ENCODE measurements around the gene BMPR1B. TPM values are rescaled to one million over a fixed set of nuclear protein-coding genes. Genes with fewer than 3 reads are reported as not detected.
A peak's percentile ranks its signal among the peaks of the same experiment; 100 is the strongest.
"Not testable (repeated sequence)": the region's sequence is repeated elsewhere in the genome, so short reads cannot be mapped to it uniquely, and the experiment has no call there.

The BMPR1B gene
- total RNA-seq, 1 experiment from 2014 or later, result 10.5 TPM

DNA sequence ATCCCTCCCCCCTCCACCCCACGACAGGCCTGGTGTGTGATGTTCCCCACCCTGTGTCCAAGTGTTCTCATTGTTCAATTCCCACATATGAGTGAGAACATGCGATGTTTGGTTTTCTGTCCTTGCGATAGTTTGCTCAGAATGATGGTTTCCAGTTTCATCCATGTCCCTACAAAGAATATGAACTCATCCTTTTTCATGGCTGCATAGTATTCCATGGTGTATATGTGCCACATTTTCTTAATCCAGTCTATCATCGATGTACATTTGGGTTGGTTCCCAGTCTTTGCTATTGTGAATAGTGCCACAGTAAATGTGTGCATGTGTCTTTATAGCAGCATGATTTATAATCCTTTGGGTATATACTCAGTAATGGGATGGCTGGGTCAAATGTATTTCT lies 376.3 kb downstream of the BMPR1B start:
- not testable (repeated sequence) for DNase-seq (ENCODE audit: low spot score)

DNA sequence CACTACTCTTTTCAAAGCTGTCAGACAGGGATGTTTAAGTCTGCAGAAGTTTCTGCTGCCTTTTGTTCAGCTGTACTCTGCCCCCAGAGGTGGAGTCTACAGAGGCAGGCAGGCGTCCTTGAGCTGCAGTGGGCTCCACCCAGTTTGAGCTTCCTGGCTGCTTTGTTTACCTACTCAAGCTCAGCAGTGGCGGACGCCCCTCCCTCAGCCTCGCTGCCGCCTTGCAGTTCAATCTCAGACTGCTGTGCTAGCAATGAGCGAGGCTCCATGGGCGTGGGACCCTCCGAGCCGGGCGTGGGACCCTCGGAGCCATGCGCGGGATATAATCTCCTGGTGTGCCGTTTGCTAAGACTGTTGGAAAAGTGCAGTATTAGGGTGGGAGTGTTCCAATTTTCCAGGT lies 381.7 kb downstream of the BMPR1B start:
- DNase-seq (ENCODE audit: low spot score), result not testable (repeated sequence)

DNA sequence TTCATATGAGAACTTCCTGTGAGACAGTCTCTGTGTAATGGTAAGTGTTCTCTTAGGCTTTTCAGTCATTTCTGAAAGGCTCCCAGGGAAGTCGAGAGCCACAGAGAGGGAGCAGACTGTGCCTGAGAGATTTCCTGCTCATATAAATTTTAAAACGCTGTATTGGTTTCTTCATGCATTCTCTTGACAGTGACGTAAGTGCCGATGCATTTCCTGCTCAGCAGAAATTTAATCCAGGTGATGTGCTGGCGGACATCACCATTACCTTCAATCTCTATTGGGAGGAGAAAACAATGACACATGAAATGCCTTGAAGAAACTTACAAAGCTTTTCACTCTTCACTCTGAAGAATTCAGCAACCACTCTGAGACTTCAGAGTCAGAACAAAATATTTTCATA lies 383.6 kb downstream of the BMPR1B start:
- no peak for DNase-seq (ENCODE audit: low spot score)

DNA sequence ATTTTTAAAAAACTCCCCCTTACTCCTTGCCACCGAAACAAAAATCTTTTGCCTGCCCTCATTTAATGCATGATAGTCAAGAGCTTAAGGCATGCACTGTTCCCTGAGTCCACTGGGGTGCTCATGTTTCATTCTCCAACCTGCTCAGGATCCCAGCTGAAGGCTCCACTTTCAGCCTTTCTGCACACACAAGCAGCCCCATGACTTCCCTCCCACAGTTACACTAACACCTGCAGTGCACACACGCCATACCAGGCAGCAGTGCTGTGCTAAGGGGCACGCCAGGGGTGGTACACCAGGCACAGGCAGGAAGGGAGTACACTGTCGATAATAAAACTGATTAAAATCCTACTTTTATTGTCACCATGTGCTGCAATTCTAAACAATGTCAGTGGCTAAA lies 385.2 kb downstream of the BMPR1B start:
- DNase-seq (ENCODE audit: low spot score), result no peak

DNA sequence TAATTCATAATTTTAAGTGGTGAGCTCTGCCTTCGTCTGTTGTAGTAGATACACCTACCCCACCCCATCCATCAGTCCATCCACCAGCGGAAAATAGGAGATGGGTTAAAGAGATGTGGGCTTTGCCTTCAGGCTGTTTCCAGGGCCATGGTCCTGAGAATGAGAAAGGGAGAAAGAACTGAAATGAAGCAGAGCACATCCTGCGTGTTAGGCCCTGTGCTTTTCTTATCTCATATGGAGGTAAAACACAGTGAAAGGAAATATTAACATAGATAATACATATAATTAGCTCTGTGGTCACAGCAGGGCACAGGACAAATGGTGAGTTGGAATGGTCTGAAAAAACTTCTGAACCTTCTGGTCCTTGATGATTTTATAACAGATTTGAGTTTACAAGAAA lies 393.5 kb downstream of the BMPR1B start:
- DNase-seq (ENCODE audit: low spot score), result no peak

DNA sequence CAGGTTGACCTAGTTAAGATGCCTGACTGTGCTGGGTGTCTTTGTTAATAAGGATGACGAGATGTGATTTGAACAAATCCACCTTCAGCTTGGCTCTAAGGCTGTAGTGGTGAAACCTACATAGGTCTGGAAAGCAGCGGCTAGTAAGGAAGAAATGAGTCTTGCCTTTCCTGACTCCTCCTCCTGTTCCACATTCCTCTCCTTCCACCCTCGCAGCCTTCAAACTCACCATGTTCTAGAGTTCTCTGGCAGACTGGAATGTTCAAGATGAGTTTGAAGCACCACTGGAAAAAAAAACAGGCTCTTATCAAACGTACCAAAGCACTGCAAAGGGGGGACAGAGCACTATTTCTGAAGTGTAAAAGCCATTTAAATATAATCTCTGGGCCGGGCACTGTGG lies 395.4 kb downstream of the BMPR1B start:
- DNase-seq (ENCODE audit: low spot score), result no peak

DNA sequence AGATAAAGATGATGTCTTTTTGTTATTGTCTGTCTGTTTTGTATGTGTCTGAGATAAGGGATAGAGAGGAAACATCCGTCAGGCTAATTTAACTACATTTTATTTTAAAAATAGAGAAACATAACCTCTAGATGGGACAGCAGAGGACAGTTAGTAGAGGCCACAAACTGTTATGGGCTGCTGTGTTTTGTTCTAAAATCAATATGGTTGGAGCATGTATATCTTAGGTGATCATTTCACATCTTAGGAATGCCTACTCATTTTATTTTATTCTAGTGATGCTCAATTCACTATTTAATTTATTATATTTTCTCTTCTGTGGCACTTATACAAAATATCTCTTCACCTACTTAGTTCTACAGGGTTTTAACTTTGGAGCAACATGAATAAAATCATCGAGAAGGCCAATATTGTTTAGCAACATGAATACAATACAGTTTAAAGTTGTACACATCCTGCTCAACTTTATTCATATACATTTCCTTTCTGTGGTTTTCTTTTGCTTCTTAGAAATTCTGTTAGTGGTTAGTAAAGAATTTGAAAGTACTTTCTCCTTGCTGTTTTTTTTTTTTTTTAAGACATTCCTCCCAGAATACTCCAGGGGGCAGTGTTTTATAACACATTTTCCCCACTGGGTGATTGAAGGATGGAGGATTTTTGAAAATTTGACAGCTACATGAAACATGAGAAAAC lies 398.1 kb downstream of the BMPR1B start:
- peak; percentile 32 for DNase-seq (ENCODE audit: low spot score)

DNA sequence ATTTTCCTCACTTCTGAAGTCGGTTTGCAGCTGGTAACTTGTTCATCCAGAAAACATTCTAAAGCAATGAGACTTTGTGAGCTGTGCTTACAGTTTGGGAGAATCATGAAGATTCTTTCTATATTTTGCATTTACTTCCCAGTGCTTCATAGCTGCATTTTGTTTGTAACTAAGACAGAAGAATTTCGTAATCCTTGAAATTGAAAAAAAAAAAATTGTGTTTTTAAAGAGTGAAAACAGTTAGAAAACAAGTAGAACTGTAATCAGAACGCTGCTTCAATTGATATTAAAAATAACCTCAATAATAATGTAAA lies 398.7 kb downstream of the BMPR1B start:
- DNase-seq (ENCODE audit: low spot score), result no peak

DNA sequence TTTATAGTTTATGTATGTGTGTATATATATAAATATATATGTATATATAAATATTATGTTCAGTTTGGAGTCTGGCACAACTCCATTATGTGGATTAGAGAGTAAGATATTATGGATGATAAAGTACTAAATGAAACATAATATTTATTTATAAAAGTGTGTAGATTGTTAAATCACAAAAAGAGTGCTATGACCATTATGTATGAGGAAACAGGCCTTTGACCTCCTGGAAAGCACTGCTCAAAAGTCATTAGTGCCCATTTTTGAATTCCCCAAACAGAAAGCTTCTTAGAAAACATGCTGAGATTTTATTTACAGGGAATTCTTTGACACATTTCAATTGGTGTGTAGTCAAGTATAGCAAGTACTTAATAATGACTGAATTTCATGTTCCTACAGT lies 399.8 kb downstream of the BMPR1B start:
- DNase-seq (ENCODE audit: low spot score), result no peak

DNA sequence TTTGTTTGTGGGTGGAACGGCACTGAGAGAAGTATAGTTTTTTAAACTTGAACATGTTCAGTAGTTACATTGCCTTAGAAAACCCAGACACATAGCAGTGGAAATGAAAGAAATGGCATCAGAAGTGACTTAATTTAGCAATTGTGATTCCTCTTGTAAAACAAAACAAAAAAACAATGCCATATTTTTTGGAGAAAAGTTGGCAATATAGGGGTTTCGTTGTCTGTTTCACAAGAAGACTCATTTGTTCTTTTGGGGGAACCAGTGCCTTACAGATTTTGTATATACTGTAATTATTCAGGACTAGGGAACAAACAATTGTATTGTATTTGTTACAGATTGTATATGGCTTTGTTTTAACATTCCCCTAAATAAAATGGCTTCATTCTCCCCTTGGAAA lies 400.3 kb downstream of the BMPR1B start:
- no peak for DNase-seq (ENCODE audit: low spot score)

DNA sequence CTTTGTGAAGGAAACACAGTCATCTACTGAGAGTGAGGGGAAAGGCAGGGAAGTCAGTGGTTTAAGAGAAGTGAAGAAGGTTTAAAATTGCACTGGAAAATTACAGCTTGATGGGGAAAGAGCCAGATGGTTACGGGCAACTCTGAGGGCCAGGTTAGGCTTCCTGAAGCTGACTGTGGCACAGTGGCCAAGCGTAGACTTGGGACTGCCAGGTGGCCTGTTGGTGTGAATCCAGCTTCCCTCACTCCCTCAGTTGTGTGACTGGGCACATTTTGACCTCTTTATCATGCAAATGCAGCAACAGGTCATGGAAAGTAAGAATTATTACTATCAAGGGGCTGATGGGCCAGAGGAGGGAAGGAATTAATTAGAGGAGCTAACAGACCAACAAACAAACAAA lies 400.9 kb downstream of the BMPR1B start:
- no peak for DNase-seq (ENCODE audit: low spot score)

DNA sequence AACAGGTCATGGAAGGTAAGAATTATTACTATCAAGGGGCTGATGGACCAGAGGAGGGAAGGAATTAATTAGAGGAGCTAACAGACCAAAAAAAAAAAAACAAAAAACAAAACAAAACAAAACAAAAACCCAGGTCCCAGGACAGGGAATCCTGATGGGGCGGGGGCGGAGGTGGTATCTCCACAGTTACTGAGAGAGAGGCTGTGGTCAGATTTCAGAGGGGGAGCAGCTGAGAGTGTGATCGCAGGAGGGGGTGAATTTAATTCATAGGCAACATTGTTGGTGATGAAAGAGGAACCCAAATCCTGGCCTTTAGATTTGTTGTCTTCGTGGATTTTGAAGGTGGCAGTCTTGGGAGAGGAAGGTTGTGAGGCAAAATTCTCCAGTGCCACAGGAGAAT lies 401.6 kb downstream of the BMPR1B start:
- DNase-seq (ENCODE audit: low spot score), result no peak

DNA sequence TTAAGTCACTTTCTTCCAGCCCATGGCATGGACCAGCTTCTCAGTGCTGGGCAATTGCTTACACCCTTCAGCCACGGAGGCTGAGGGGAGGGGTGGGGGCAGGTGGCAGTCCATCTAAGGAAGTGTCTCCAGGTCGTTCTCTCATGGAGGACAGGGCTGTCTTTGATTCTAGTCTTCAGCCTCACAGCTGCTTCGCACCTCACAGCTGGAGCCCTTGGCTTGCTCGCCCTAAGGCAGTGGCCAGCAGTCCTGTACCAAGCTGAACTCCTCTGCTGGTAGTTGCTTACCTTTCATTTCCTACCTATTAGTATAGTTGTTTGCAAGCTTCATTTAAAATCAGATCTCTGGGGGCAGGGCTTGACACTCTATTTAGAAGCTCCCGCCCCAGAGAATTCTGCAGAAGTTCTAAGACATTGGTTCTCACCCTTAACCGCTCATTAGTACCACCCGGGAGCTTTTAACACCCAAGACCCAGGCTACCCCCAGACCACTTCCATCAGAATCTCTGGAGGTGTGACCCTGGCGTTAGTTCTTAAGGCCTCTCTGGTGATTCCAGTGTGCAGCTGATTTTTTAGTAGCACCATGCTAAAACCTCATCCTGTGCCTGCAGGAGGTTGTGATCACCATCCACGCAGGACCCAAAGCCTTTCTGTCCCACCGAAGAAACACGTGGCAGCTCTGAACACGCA lies 404.2 kb downstream of the BMPR1B start:
- DNase-seq (ENCODE audit: low spot score), result no peak

DNA sequence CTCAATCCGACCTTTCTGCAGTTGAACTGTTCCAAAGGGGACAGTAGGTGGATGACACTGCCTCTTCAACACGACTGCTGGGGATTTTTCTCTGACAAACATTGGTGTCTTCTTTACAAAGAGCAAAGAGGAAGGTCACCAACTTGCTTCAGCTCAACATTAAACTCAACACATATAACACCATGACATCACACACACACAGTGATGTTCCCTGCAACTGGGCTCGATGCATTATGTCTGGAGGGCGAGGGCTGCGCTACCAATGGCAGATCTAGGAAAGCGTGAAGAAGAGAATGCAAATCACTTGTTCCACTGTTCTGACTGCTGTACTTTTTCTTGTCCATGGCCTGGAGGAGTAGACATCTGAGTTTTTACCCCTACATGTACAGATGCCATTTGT lies 405.1 kb downstream of the BMPR1B start:
- no peak for DNase-seq (ENCODE audit: low spot score)

DNA sequence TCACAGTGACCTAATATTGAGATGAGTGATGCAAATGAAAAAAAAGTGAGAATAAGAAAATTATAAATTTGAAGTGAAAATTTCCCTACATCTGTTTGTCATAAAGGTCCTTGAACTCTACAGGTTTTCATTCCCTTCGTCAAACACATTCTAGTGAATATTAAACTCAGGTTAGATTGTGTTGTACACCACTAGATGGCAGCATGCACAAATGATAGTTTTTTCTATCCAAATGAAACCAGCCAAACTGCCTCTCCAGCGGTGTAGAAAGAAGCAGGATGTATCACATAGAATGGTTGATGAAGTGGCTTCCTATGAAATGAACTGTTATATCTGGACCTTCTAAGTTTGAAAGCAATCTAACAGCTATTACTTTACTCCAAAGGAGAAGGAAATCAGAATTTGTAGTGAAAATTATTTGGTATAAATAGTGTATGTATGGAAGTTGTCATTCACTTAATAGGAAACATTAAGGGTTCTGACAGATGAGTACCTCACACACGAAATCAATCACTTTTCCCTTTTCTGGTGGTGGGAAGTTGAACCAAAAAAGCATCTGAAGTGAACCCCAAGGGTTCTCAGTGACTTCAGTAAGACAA lies 408.3 kb downstream of the BMPR1B start:
- DNase-seq (ENCODE audit: low spot score), result peak; percentile 79

DNA sequence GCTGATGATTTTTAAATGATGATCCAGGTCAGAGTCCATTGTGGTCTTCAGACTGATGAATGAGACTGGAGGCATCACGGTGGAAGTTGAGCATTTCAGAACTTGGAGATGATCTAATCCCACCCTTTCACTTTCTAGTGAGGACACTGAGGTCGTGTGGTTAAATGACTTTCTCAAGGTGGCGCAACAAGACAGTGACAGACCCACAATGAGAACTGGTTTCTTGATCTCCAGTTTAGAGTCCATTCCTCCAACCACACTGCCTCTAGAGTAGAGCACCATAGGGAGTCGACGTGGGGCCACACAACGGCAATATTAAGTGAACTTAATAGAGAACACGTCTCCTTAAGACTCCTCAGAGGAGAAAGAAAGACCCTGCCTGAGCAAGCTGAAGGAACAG lies 410.1 kb downstream of the BMPR1B start:
- peak; percentile 30 for DNase-seq (ENCODE audit: low spot score)

DNA sequence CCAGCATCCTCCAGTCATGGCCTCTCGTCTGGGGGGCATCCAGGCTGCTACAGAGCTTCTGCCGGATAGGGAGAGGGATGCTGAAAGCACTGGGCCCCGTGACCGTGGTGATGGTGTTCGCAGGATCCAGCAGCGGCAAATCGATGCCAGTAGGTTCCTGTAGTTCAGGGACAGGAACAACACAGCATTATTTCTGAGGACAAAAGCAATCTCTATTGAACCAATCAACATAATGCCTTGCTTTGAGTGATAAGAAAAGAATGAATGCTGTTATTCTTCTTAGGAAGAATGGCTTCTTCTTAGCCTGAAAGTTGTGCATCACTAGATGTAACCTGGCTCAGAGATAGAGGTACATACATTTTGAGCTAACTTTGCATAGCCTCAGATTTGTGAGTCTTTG lies 412.4 kb downstream of the BMPR1B start:
- DNase-seq (ENCODE audit: low spot score), result no peak

DNA sequence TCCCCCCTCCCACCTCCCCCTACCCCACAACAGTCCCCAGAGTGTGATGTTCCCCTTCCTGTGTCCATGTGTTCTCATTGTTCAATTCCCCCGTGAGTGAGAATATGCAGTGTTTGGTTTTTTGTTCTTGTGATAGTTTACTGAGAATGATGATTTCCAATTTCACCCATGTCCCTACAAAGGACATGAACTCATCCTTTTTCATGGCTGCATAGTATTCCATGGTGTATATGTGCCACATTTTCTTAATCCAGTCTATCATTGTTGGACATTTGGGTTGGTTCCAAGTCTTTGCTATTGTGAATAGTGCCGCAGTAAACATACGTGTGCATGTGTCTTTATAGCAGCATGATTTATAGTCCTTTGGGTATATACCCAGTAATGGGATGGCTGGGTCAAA lies 413.6 kb downstream of the BMPR1B start:
- not testable (repeated sequence) for DNase-seq (ENCODE audit: low spot score)

DNA sequence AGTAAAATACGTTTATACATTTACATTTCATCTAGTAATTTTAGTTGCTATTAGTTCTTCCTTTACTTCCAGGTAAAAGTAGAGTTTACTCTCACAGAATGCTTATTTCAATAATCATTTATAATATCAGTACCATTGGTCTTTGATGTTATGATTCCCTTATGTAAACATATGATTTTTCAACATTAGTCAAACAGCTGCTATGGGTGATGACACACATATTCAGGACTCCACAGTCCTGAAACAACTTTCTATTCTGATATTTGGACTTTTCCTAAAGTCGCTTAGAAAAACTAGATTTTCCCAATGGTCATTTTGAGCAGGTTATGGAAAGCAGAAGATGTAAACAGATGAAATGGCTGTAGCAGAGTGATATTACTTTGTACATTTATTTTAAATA lies 421.2 kb downstream of the BMPR1B start:
- no peak for DNase-seq (ENCODE audit: low spot score)

DNA sequence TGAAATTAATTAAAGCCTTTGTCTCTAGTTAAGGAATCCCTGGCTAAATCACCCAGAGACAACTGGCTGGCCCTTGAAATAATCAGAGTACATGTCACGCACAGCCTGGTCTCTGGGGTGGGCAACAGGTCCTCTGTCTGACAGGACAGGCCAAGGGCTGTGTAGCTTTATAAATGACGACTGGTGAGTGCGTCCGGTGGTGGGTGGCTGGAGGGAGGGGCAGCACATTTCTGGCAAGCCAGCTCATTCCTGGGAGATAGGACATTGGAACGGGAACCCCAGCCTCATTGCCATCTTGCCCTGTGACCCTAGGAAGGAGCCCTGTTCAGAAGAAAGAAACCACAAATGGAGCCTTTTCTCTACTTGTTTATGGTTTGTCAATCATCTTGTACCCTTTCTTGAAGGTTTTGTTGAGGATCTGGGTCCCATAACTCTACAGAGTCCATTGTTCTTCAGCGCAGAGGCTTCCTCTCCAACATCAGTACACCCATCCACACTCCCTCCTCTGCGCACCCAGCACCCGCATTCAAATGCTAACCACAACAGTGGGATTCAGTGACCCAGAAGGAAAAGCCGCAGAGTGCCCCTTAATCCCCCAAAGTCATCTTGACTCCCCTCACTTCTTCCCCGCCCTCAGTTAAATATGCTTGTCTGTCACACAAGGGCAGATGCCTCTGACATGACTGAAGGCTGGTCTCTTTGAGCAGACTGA lies 422.9 kb downstream of the BMPR1B start:
- no peak for DNase-seq (ENCODE audit: low spot score)

DNA sequence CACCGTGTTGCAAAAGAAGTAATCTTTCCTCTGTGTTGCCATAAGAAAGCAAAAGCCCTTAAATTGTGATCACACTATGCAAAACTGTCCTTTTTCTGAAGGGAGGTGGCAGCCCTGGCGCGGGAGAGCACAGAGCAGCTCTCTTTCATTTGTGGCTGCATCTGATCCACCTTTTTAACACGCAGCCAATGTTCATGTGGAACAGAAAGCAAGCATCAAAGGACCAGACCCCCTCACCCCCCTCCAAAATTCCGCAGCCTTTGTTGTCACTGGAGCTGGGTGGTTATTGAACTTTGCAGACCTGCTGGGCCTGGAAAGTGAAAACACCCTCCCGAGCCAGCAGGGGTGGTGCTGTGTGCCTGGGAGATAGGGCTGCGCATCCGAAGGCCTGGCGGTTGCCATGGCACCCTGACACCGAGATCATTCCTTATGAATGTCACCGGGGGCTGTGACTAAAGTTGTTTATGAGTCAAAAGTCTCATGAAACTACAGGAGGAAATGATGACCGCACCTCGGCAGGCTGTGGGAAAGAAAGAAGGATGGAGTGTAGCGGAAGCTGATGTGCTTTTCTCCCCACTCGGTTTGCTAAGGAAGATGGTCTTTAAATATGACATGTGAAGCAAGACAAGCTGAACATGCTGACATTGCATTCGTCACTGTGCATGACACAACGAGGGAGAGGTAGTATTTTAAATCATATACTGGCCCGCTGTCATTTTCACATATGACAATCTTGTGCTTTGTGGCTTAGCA lies 423.7 kb downstream of the BMPR1B start:
- DNase-seq (ENCODE audit: low spot score), result no peak

DNA sequence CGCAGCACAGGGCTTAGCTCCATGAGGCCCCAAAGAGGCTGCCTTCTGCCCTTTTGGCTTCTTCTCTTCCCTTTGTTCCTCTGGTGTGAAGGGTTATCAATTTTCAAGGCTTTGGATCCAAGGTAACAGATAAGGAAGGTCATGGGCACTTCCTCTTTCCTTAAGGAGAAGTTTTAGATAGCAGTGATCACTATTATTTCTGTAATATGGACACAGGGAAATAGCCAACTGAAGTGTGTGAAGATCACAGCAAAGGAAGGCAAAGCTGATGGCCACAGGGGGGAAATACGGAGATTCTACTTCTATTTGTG lies 424.2 kb downstream of the BMPR1B start:
- no peak for DNase-seq (ENCODE audit: low spot score)
